Stimulated activated CD4-positive, alpha-beta T cell treated with anti-CD3 and anti-CD28 coated beads, Interleukin-2, amount 100 ng/mL, for 48 hours (primary cell): Measurements from ENCODE around the gene PRRG2.
A peak's percentile ranks its signal among the peaks of the same experiment; 100 is the strongest.

Experiments
- DNase-seq, 2 donors: peaks; one replicate each; pipeline ENCODE4 v3.0.0-alpha.2; 2020

PRRG2 gene

GRCh38 chr19:49590071-49590970, 9.2 kb downstream of the PRRG2 start:
- peak; percentile 88 to 90 for DNase-seq

GRCh38 chr19:49590971-49591730, 10.0 kb downstream of the PRRG2 start, which contains the start of gene PRR12:
Gene PRR12, plus strand, starts transcription at chr19:49591182. Its CDS starts 473 bp downstream, at chr19:49591655.
- peak in 1 of 2 donors; percentile 46 for DNase-seq

- DNase-seq = peak in 1 of 2 donors; percentile 46
Observed at GRCh38 chr19:49591731-49592485, 10.8 kb downstream of the PRRG2 start.

- no peak for DNase-seq
Observed at GRCh38 chr19:49592486-49593232, 11.5 kb downstream of the PRRG2 start.

- DNase-seq = peak; percentile 89 to 92
Observed at GRCh38 chr19:49593233-49594113, 12.4 kb downstream of the PRRG2 start.

- DNase-seq = no peak
Observed at GRCh38 chr19:49594157-49594992, 13.3 kb downstream of the PRRG2 start.

GRCh38 chr19:49594993-49595818, 14.1 kb downstream of the PRRG2 start:
- DNase-seq = no peak

GRCh38 chr19:49595819-49596404, 14.8 kb downstream of the PRRG2 start:
- no peak for DNase-seq

GRCh38 chr19:49596407-49596806, 15.3 kb downstream of the PRRG2 start:
- DNase-seq = no peak

GRCh38 chr19:49596954-49597702, 16.0 kb downstream of the PRRG2 start:
- DNase-seq = no peak

- no peak for DNase-seq
Observed at GRCh38 chr19:49597703-49597974, 16.5 kb downstream of the PRRG2 start.

GRCh38 chr19:49599378-49600295, 18.5 kb downstream of the PRRG2 start:
- no peak for DNase-seq

- DNase-seq = no peak
Observed at GRCh38 chr19:49601482-49602038, 20.4 kb downstream of the PRRG2 start.

- no peak for DNase-seq
Observed at GRCh38 chr19:49602806-49603205, 21.7 kb downstream of the PRRG2 start.

- no peak for DNase-seq
Observed at GRCh38 chr19:49605605-49606004, 24.5 kb downstream of the PRRG2 start.

- no peak for DNase-seq
Observed at GRCh38 chr19:49609499-49610092, 28.5 kb downstream of the PRRG2 start.

- DNase-seq = no peak
Observed at GRCh38 chr19:49613374-49613773, 32.3 kb downstream of the PRRG2 start.
